T-helper 2 cell treated with Interferon-gamma antibody and Interleukin-4, amounts not matched to agents 100 ng/mL and 5 ng/mL, for 36 hours (primary cell): ENCODE measurements around the gene TPM4. TPM values are rescaled to one million over a fixed set of nuclear protein-coding genes. Genes with fewer than 3 reads are reported as not detected.
"Not testable (repeated sequence)": the region's sequence is repeated elsewhere in the genome, so short reads cannot be mapped to it uniquely, and the experiment has no call there.

Experiments used
- intact Hi-C: fragments of 100-400 bp; cut with micrococcal nuclease; formaldehyde crosslinking; loops from one replicate; pipeline ENCODE4 v1.15.1; 2023
- total RNA-seq: library from RNA; stranded (reverse); gene quantifications from 2 replicates; pipeline ENCODE4 v1.2.3, GENCODE V29; 2022

TPM4 gene
- 515 and 526 TPM in 2 replicates for total RNA-seq

GRCh38 chr19:16076154-16076957 lies at the start of gene TPM4:
TPM4 (plus strand) TSS chr19:16076495; CDS start chr19:16076566, 71 bp downstream.
- intact Hi-C loops, result loop anchor here (5.0 kb wide), 2 partner anchors 251 to 296 kb away; no protein-coding TSS in a partner anchor

- intact Hi-C loops, result loop anchor here (10.0 kb wide), 1 partner anchor 402 kb away; no protein-coding TSS in a partner anchor
These were observed 49.5 kb upstream of the TPM4 start for GRCh38 chr19:16026756-16027155.

GRCh38 chr19:16027528-16027927 lies 48.8 kb upstream of the TPM4 start:
- intact Hi-C loops, result loop anchor here (10.0 kb wide), 1 partner anchor 403 kb away; no protein-coding TSS in a partner anchor

- intact Hi-C loops, result not testable (repeated sequence)
These were observed 46.1 kb upstream of the TPM4 start for GRCh38 chr19:16030155-16030554.

GRCh38 chr19:16030964-16031871 lies 45.1 kb upstream of the TPM4 start:
- intact Hi-C loops, result no loop called here

- intact Hi-C loops, result no loop called here
These were observed 44.5 kb upstream of the TPM4 start for GRCh38 chr19:16031872-16032200.

- intact Hi-C loops, result no loop called here
These were observed 43.7 kb upstream of the TPM4 start for GRCh38 chr19:16032509-16033135.

GRCh38 chr19:16033136-16033530 lies 43.2 kb upstream of the TPM4 start:
- intact Hi-C loops, result no loop called here

GRCh38 chr19:16033721-16034120 lies 42.6 kb upstream of the TPM4 start:
- intact Hi-C loops, result no loop called here

- intact Hi-C loops, result no loop called here
These were observed 42.1 kb upstream of the TPM4 start for GRCh38 chr19:16034180-16034579.

- intact Hi-C loops, result no loop called here
These were observed 41.2 kb upstream of the TPM4 start for GRCh38 chr19:16034958-16035560.

GRCh38 chr19:16035601-16036297 lies 40.5 kb upstream of the TPM4 start:
- intact Hi-C loops, result no loop called here

- intact Hi-C loops, result no loop called here
These were observed 39.8 kb upstream of the TPM4 start for GRCh38 chr19:16036397-16036925.

- intact Hi-C loops, result no loop called here
These were observed 39.4 kb upstream of the TPM4 start for GRCh38 chr19:16036941-16037340.

GRCh38 chr19:16037424-16038195 lies 38.7 kb upstream of the TPM4 start:
- intact Hi-C loops, result no loop called here

GRCh38 chr19:16038196-16038695 lies 38.0 kb upstream of the TPM4 start:
- intact Hi-C loops, result no loop called here

- intact Hi-C loops, result no loop called here
These were observed 37.2 kb upstream of the TPM4 start for GRCh38 chr19:16039081-16039480.

- intact Hi-C loops, result no loop called here
These were observed 36.8 kb upstream of the TPM4 start for GRCh38 chr19:16039545-16039944.

- intact Hi-C loops, result loop anchor here (1.0 to 2.0 kb wide), 2 partner anchors 70 to 142 kb away; partner anchors contain the start of gene RAB8A
These were observed 35.7 kb upstream of the TPM4 start for GRCh38 chr19:16040642-16041041.
